ENCODE results near the gene LPCAT1.
"Not testable (repeated sequence)": the region's sequence is repeated elsewhere in the genome, so short reads cannot be mapped to it uniquely, and the experiment has no call there.

LPCAT1 gene

GRCh38 chr5:1561402-1561929 lies 37.7 kb upstream of the LPCAT1 start:
- H3K9me3 Mint-ChIP-seq, result peaks cover 1% of the 10 kb centered on the region
- H3K36me3 Mint-ChIP-seq, result peaks cover 4% of the 10 kb centered on the region
- peaks cover 6% of the 10 kb centered on the region for H3K27me3 Mint-ChIP-seq
- peaks cover 4% of the 10 kb centered on the region for H3K4me1 Mint-ChIP-seq
- H3K4me3 Mint-ChIP-seq, result no peak overlapping the region
- ATAC-seq (ENCODE audit: low read depth), result no peak
- H3K27ac Mint-ChIP-seq, result no peak overlapping the region
- no peak for DNase-seq (ENCODE audit: low spot score in 2 of 2)

- H3K27ac Mint-ChIP-seq; DNase-seq (ENCODE audit: low spot score in 2 of 2); H3K36me3 Mint-ChIP-seq; H3K4me1 Mint-ChIP-seq; H3K9me3 Mint-ChIP-seq; H3K27me3 Mint-ChIP-seq; H3K4me3 Mint-ChIP-seq; ATAC-seq (ENCODE audit: low read depth): not testable (repeated sequence)
These were observed 36.7 kb upstream of the LPCAT1 start for GRCh38 chr5:1560499-1560898.

GRCh38 chr5:1558944-1559343 lies 35.2 kb upstream of the LPCAT1 start:
- ATAC-seq (ENCODE audit: low read depth) (no peak), DNase-seq (ENCODE audit: low spot score in 2 of 2) (no peak)
- Mint-ChIP-seq H3K4me1 (peaks cover 4% of the 10 kb centered on the region), H3K27ac (no peak overlapping the region), H3K36me3 (peaks cover 4% of the 10 kb centered on the region), H3K27me3 (peaks cover 6% of the 10 kb centered on the region), H3K9me3 (peaks cover 1% of the 10 kb centered on the region), H3K4me3 (no peak overlapping the region)

- Mint-ChIP-seq H3K36me3 (peaks cover 4% of the 10 kb centered on the region), H3K27me3 (peaks cover 5% of the 10 kb centered on the region), H3K27ac (no peak overlapping the region), H3K4me3 (no peak overlapping the region), H3K4me1 (peaks cover 2% of the 10 kb centered on the region), H3K9me3 (peaks cover 1% of the 10 kb centered on the region)
- ATAC-seq (ENCODE audit: low read depth), result no peak
- DNase-seq (ENCODE audit: low spot score in 2 of 2), result no peak
These were observed 33.5 kb upstream of the LPCAT1 start for GRCh38 chr5:1557114-1557873.

- Mint-ChIP-seq H3K27ac (no peak overlapping the region), H3K4me1 (no peaks in the 10 kb centered on the region), H3K9me3 (no peaks in the 10 kb centered on the region), H3K4me3 (no peak overlapping the region), H3K27me3 (no peaks in the 10 kb centered on the region), H3K36me3 (peaks cover 2% of the 10 kb centered on the region)
- ATAC-seq (ENCODE audit: low read depth) (no peak), DNase-seq (ENCODE audit: low spot score in 2 of 2) (no peak)
These were observed 32.3 kb upstream of the LPCAT1 start for GRCh38 chr5:1555808-1556731.

GRCh38 chr5:1555011-1555807 lies 31.4 kb upstream of the LPCAT1 start:
- peaks cover 2% of the 10 kb centered on the region for H3K36me3 Mint-ChIP-seq
- ATAC-seq (ENCODE audit: low read depth) (no peak), DNase-seq (ENCODE audit: low spot score in 2 of 2) (no peak)
- no peaks in the 10 kb centered on the region for H3K9me3 Mint-ChIP-seq
- no peak overlapping the region for H3K27ac Mint-ChIP-seq
- H3K4me3 Mint-ChIP-seq, result no peak overlapping the region
- no peaks in the 10 kb centered on the region for H3K27me3 Mint-ChIP-seq
- H3K4me1 Mint-ChIP-seq, result no peaks in the 10 kb centered on the region

GRCh38 chr5:1554410-1554967 lies 30.7 kb upstream of the LPCAT1 start:
- H3K4me1 Mint-ChIP-seq, result no peaks in the 10 kb centered on the region
- no peak overlapping the region for H3K27ac Mint-ChIP-seq
- no peak overlapping the region for H3K4me3 Mint-ChIP-seq
- no peaks in the 10 kb centered on the region for H3K27me3 Mint-ChIP-seq
- DNase-seq (ENCODE audit: low spot score in 2 of 2) (no peak), ATAC-seq (ENCODE audit: low read depth) (no peak)
- H3K36me3 Mint-ChIP-seq, result peaks cover 2% of the 10 kb centered on the region
- no peaks in the 10 kb centered on the region for H3K9me3 Mint-ChIP-seq

GRCh38 chr5:1553539-1554409 lies 30.0 kb upstream of the LPCAT1 start:
- no peaks in the 10 kb centered on the region for H3K36me3 Mint-ChIP-seq
- no peak for ATAC-seq (ENCODE audit: low read depth)
- no peak overlapping the region for H3K4me3 Mint-ChIP-seq
- H3K4me1 Mint-ChIP-seq, result no peaks in the 10 kb centered on the region
- H3K27ac Mint-ChIP-seq, result no peak overlapping the region
- no peaks in the 10 kb centered on the region for H3K9me3 Mint-ChIP-seq
- no peak for DNase-seq (ENCODE audit: low spot score in 2 of 2)
- no peaks in the 10 kb centered on the region for H3K27me3 Mint-ChIP-seq

GRCh38 chr5:1552521-1553255 lies 28.9 kb upstream of the LPCAT1 start:
- Mint-ChIP-seq H3K27me3 (no peaks in the 10 kb centered on the region), H3K4me1 (no peaks in the 10 kb centered on the region), H3K27ac (no peak overlapping the region), H3K36me3 (no peaks in the 10 kb centered on the region), H3K9me3 (no peaks in the 10 kb centered on the region), H3K4me3 (no peak overlapping the region)
- DNase-seq (ENCODE audit: low spot score in 2 of 2) (no peak), ATAC-seq (ENCODE audit: low read depth) (no peak)

- Mint-ChIP-seq H3K36me3 (no peaks in the 10 kb centered on the region), H3K27ac (no peak overlapping the region), H3K4me1 (no peaks in the 10 kb centered on the region), H3K4me3 (no peak overlapping the region), H3K27me3 (no peaks in the 10 kb centered on the region), H3K9me3 (no peaks in the 10 kb centered on the region)
- no peak for ATAC-seq (ENCODE audit: low read depth)
- DNase-seq (ENCODE audit: low spot score in 2 of 2), result no peak
These were observed 27.9 kb upstream of the LPCAT1 start for GRCh38 chr5:1551426-1552301.

- no peak overlapping the region for H3K4me3 Mint-ChIP-seq
- peaks cover 6% of the 10 kb centered on the region for H3K4me1 Mint-ChIP-seq
- no peak overlapping the region for H3K27ac Mint-ChIP-seq
- peaks cover 5% of the 10 kb centered on the region for H3K36me3 Mint-ChIP-seq
- DNase-seq (ENCODE audit: low spot score in 2 of 2) (no peak), ATAC-seq (ENCODE audit: low read depth) (no peak)
- H3K27me3 Mint-ChIP-seq, result no peaks in the 10 kb centered on the region
- peaks cover 3% of the 10 kb centered on the region for H3K9me3 Mint-ChIP-seq
These were observed 26.7 kb upstream of the LPCAT1 start for GRCh38 chr5:1550287-1551076.
